ENCODE measurements around the gene SLC2A2.

The SLC2A2 gene

GRCh38 chr3:171046760-171047159 lies 20.2 kb upstream of the SLC2A2 start:
- Histone ChIP-seq H3K9me3 (ENCODE audit: insufficient read depth, low read length) (no peaks in the 10 kb centered on the region), H3K27me3 (ENCODE audit: low read depth, low read length) (no peaks in the 10 kb centered on the region)

GRCh38 chr3:171044835-171045793 lies 18.6 kb upstream of the SLC2A2 start:
- H3K9ac ChIP-seq (ENCODE audit: low read length) = no peak overlapping the region
- no peak overlapping the region for H2AFZ ChIP-seq (ENCODE audit: low read depth, low read length)
- H3K4me2 ChIP-seq (ENCODE audit: low read length) = no peak overlapping the region
- no peaks in the 10 kb centered on the region for H3K9me3 ChIP-seq (ENCODE audit: insufficient read depth, low read length)
- no peaks in the 10 kb centered on the region; the same call in 1 of the 2 replicates for H3K4me1 ChIP-seq (ENCODE audit: low read length)
- H3K79me2 ChIP-seq (ENCODE audit: low read length) = no peaks in the 10 kb centered on the region
- H3K36me3 ChIP-seq (replicated peaks; ENCODE audit: low read depth, low read length) = no peaks in the 10 kb centered on the region
- no peak overlapping the region for H3K27ac ChIP-seq (ENCODE audit: low read length)
- no peak overlapping the region for H3K4me3 ChIP-seq (ENCODE audit: low read length)
- TF ChIP-seq CTCF (IDR thresholded peaks at IDR 0.05; ENCODE audit: low read depth, low read length) (no peak), EZH2phosphoT487 (IDR thresholded peaks at IDR 0.05; ENCODE audit: low read depth) (no peak)
- no peaks in the 10 kb centered on the region for H4K20me1 ChIP-seq (ENCODE audit: insufficient read depth, low read length)
- no peaks in the 10 kb centered on the region for H3K27me3 ChIP-seq (ENCODE audit: low read depth, low read length)

More at GRCh38 chr3:171046760-171047159, 20.2 kb upstream of the SLC2A2 start:
- H3K9ac ChIP-seq (ENCODE audit: low read length) = no peak overlapping the region
- H3K36me3 ChIP-seq (replicated peaks; ENCODE audit: low read depth, low read length) = no peaks in the 10 kb centered on the region
- no peak for TF ChIP-seq EZH2phosphoT487 (IDR thresholded peaks at IDR 0.05; ENCODE audit: low read depth)
- no peak for TF ChIP-seq CTCF (IDR thresholded peaks at IDR 0.05; ENCODE audit: low read depth, low read length)
- no peak overlapping the region for H3K4me2 ChIP-seq (ENCODE audit: low read length)
- no peaks in the 10 kb centered on the region for H4K20me1 ChIP-seq (ENCODE audit: insufficient read depth, low read length)
- H3K27ac ChIP-seq (ENCODE audit: low read length) = no peak overlapping the region
- no peak overlapping the region for H2AFZ ChIP-seq (ENCODE audit: low read depth, low read length)
- no peak overlapping the region for H3K4me3 ChIP-seq (ENCODE audit: low read length)
- no peaks in the 10 kb centered on the region; the same call in 1 of the 2 replicates for H3K4me1 ChIP-seq (ENCODE audit: low read length)
- H3K79me2 ChIP-seq (ENCODE audit: low read length) = no peaks in the 10 kb centered on the region

GRCh38 chr3:171044384-171044783 lies 17.9 kb upstream of the SLC2A2 start:
- TF ChIP-seq EZH2phosphoT487 (IDR thresholded peaks at IDR 0.05; ENCODE audit: low read depth) = no peak
- no peak overlapping the region for H3K4me3 ChIP-seq (ENCODE audit: low read length)
- H3K4me2 ChIP-seq (ENCODE audit: low read length) = no peak overlapping the region
- H2AFZ ChIP-seq (ENCODE audit: low read depth, low read length) = no peak overlapping the region
- no peaks in the 10 kb centered on the region for H3K27me3 ChIP-seq (ENCODE audit: low read depth, low read length)
- no peaks in the 10 kb centered on the region for H3K36me3 ChIP-seq (replicated peaks; ENCODE audit: low read depth, low read length)
- no peaks in the 10 kb centered on the region for H3K9me3 ChIP-seq (ENCODE audit: insufficient read depth, low read length)
- no peaks in the 10 kb centered on the region for H3K79me2 ChIP-seq (ENCODE audit: low read length)
- H3K4me1 ChIP-seq (ENCODE audit: low read length) = no peaks in the 10 kb centered on the region
- H3K27ac ChIP-seq (ENCODE audit: low read length) = no peak overlapping the region
- no peaks in the 10 kb centered on the region for H4K20me1 ChIP-seq (ENCODE audit: insufficient read depth, low read length)
- no peak overlapping the region for H3K9ac ChIP-seq (ENCODE audit: low read length)

- H3K27ac ChIP-seq (ENCODE audit: low read length) = no peak overlapping the region
- no peak overlapping the region for H3K4me2 ChIP-seq (ENCODE audit: low read length)
- H3K27me3 ChIP-seq (ENCODE audit: low read depth, low read length) = peaks cover 10% of the 10 kb centered on the region; the same call in 1 of the 2 replicates
- no peaks in the 10 kb centered on the region for H3K36me3 ChIP-seq (replicated peaks; ENCODE audit: low read depth, low read length)
- H3K9me3 ChIP-seq (ENCODE audit: insufficient read depth, low read length) = no peaks in the 10 kb centered on the region
- no peaks in the 10 kb centered on the region for H3K4me1 ChIP-seq (ENCODE audit: low read length)
- H4K20me1 ChIP-seq (ENCODE audit: insufficient read depth, low read length) = no peaks in the 10 kb centered on the region
- H2AFZ ChIP-seq (ENCODE audit: low read depth, low read length) = no peak overlapping the region
- TF ChIP-seq CTCF (IDR thresholded peaks at IDR 0.05; ENCODE audit: low read depth, low read length) (no peak), EZH2phosphoT487 (IDR thresholded peaks at IDR 0.05; ENCODE audit: low read depth) (no peak)
- no peak overlapping the region for H3K9ac ChIP-seq (ENCODE audit: low read length)
- H3K79me2 ChIP-seq (ENCODE audit: low read length) = no peaks in the 10 kb centered on the region
- H3K4me3 ChIP-seq (ENCODE audit: low read length) = no peak overlapping the region
These were observed 13.2 kb upstream of the SLC2A2 start for GRCh38 chr3:171039674-171040073.

Measured in OCI-LY3 (cell line).